Stimulated activated CD4-positive, alpha-beta T cell treated with anti-CD3 and anti-CD28 coated beads, TNF-alpha, amount 100 ng/mL, for 24 hours (primary cell): Measurements from ENCODE around the gene PPL.
"Not testable (repeated sequence)": the region's sequence is repeated elsewhere in the genome, so short reads cannot be mapped to it uniquely, and the experiment has no call there.

Experiments used
- DNase-seq, 3 experiments: peaks; one replicate each; pipeline ENCODE4 v3.0.0-alpha.2; 2020; ENCODE audit warnings: low read depth in 3 of 3

The PPL gene

DNA sequence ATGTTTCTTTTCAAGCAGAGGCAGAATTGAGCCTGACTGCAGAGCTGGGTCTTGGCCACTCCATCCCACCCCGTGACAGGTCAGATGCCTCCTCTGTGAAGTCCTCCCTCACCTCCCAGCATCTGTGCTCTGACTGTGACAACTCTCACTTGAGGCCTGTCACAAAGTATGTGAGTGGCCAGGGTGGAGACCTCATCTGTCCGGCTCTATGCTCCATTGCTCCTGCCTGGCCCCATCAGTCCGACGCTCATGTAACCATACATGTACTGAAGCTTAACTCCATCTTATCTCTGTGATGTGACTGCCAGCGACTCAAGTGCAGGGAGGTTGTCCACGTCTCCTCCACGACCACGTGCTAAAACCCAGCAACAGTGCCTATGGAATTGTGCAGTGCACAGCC lies 3.5 kb downstream of the PPL start:
- DNase-seq = no peak

DNA sequence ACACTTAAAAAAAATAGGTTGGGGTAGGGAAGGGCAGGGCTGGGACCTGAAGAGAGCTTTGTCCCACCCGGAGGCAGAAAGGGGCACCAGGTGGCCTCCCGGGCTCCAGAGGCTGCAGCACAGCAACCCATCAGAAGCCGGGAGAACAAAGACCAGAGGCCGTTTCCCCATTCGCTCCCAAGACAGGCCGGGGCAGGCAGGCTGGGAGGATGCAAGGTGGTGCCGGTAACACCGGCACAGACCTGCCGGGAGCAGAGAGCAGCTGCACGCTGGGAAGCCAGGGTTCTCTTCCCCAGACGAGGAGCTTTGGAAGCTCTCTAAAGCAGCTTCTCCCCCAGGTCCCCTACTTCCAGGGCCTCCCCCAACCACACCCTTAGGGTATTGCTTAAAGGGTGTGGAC lies 5.6 kb downstream of the PPL start:
- DNase-seq = no peak

DNA sequence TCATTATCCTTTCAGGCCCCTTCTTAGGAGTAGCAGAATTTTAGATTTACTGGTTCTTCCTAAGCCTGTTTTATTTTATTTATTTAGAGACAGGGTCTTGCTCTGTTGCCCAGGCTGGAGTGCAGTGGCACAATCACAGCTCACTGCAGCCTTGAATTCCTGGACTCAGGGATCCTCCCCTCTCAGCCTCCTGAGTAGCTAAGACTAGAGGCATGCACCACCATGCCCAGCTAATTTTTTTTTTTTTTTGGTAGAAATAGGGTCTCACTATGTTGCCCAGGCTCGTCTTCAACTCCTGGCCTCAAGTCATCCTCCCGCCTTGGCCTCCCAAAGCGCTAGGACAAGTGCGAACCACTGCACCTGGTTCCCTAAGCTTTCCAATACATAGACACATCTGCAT lies 7.3 kb downstream of the PPL start:
- not testable (repeated sequence) for DNase-seq

DNA sequence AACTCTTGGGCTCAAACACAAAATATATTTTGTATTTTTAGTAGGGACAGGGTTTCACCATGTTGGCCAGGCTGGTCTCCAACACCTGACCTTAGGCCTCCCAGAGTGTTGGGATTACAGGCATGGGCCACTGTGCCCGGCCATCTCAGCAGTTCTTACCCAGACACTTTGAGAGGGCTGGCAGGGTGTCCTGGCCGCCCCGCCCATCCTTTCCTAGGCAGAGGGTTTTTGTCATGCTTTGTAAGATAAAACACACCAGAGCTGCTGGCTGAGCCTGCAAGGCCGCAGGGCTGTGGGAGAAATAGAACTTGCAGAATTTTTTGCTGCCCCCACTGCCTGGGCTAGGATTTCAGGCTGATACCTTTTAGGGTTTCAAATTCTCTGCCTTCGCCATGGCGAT lies 8.7 kb downstream of the PPL start:
- DNase-seq = no peak

DNA sequence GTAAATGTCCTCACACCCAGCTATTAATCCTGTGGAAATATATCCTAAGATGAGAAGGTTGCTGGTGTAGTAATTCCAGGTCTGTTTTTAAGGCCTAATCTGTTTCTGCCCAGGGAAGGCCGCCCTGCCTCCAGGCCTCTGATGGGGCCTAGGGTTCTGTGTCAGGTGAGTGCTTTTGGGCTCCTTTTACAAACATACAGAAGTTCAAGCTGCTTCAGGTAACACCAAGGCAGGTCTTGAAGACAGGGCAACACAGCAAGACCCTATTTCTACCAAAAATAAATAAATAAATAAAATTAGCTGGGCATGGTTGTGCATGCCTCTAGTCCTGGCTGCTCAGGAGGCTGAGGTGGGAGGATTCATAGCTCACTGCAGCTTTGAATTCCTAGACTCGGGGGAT lies 9.3 kb downstream of the PPL start:
- no peak for DNase-seq

DNA sequence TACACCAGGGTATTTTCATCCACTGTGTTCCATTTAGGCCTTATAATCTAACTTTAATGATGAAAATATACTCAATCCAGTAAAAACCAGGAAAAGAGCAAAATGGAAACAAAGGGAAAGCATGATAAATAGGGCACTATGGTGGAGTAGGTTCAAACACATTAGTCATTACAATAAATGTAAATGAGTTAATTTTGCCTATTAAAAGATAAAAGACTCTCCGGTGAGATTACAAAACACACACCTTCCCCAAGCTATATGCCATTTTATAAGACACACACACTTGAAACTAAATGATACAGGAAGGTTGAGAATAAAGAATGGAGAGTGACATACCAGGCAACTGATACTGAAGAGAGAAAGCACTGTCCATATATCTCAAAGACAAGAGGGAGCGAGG lies 10.0 kb downstream of the PPL start:
- DNase-seq = no peak

DNA sequence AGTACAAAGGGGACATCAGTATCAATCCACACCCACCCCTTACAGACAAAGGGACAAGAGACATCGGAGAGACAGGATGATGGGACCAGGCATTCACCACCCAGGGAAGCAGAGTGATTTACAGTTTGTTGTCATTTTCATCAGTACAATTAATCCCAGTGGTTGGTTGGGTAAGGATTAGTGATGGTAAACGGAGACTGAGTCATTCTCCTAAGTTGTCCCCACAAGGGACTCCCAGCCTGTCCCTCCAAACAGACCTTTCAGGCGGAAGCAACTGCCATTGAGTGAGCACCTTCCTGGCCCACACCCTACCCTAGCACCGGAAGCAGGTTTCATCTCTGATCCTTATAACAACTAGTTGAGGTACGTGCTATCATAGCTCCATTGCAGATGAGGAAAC lies 11.2 kb downstream of the PPL start:
- no peak for DNase-seq

DNA sequence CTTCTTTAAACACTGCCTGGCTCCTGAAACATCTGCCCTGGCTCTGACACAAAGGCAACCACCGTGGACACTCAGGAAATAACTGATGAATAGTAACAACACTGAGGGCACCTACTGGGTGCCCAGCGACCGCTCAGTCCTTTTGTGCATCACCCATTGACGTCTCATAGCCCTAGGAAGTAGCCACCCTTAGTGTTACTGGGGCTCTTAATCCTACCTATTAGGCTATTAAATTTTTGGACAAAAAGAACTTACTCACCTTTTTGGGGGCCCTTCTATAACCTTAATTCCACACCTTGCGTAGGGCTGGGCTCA lies 11.7 kb downstream of the PPL start:
- DNase-seq = no peak

DNA sequence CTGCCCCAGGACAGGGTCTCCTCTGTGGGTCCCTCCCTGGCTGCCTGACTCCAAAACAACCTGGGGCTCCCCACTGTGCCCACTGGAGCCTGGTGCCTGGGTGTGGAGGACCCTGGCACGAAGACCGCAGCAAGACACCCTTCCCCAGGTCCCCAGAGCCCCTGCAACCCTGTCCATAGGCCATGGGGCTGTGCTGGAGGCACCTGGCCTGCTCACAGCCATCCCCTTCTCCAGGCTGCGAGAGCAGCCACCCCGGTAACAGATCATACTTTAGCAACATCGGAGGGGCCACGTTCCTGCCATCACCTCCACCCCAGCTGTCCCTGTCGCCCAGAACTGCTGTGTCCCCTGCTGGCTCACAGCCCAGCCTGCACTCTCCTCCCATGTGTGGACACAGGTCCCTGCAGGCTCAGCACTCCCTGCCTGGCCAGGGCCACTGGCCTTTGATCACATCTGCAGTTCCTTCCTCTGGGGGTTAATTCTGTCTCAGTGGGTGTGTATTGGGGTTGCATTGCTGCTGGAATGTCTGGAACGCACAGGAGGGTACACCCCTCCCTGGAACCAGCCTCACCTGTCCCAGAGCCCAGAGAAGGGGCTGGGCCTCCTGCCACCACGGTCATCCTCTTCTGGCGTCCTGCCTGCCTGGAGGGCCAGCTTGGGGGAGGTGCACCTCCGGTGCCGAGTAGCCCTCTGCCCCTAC lies 12.2 kb downstream of the PPL start:
- no peak for DNase-seq

DNA sequence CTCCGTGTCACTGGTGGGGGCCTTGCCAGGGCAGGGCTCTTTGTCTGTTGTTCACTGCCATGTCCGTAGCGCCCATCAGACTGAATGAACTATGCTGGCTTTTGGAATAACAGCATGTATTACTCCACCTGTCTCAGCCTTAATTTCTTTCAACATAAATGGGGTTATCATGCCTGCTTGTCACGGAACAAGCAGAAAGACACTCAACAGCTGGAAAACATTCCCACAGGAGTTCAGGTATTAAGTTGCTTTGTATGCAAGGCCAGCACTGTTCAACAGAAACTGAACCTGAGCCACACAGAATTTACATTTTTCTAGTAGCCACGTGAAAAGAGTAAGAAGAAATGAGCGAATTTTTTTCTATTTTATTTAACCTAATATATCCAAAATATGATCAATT lies 13.1 kb downstream of the PPL start:
- DNase-seq = no peak

DNA sequence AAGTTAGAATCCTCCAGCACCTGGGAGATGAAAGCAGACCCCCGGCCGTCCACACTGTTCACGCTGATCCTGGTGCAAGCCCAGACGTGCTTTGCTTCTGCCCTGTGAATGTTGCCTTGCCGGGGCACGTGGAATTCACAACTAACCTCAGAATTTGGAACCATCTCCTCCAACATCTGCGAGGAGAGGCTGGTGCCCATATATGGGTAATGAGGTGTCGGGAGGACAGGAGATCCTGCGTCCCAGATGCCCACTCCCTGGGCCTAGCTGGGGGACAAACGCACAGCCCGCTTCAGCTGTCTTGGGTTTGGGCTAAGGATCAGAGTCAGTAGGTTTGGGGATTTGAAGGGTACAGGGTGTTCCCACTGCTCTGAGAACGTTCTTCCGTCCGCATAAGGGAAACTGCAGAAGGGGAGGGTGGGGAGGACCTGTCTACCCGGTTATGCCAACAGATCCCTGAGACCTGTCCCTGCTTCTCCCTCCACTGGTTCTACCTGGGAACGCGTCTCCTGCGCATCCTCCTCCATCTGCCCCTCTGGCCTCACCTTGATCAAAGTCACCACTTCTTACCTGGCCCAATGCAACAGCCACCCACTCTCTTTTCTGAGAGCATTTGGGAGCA lies 14.1 kb downstream of the PPL start:
- no peak for DNase-seq

DNA sequence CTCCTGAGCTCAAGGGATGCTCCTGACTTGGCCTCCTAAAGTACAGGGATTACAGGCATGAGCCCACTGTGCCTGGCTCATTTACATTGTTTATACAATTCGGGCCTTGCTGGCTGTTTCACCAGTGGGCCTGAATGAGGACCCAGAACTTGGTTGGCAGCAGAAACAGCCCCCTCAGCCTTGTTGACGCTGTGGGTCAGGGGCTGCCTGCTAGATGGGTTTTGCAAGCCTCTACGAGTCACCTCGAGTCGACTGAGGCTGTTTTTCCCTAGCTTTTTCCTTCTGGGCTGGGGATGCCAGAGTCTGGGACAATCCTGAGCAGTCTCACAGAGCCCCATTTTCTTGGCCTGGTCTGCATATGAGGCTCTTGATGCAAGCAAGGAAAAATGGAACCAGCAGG lies 16.1 kb downstream of the PPL start:
- no peak for DNase-seq

DNA sequence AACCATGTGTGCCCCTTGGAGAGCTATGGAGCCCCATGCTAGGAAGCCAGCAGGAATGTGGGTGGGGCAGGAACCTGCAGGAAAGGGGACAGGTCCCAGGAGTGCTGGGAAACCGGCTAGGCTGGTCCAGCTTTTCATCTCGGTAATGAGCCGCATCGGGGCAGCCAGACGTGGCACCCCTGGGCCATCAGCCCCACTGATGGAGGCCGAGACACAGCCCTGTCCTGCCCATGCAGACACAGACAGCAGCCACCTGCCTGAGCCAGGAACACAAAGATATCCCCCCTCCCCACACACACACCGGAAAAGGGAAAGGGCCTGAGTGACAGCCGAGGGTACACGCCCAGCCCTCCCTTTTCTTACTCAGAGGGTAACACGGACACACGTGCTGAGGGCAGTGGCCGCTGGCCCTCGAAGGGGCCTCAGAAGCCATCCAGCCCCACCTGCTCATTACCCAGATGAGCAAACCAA lies 18.1 kb downstream of the PPL start:
- DNase-seq = no peak

DNA sequence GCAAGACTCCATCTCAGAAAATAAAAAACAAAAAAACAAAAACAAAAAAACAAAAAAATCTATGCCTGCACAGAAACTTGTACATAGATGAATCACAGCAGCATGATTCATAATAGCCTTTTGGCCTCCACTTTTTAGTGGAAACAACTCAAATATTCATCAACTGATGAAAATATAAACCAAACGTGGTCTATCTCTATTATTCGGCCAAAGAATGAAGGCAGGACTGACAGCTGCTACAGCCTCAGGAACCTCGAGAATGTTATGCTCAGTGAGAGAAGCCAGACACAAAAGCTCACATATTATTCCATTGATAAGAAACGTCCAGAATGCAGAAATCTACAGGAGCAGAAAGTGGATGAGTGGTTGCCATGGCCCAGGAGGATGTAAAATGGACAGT lies 19.8 kb downstream of the PPL start:
- DNase-seq = no peak

DNA sequence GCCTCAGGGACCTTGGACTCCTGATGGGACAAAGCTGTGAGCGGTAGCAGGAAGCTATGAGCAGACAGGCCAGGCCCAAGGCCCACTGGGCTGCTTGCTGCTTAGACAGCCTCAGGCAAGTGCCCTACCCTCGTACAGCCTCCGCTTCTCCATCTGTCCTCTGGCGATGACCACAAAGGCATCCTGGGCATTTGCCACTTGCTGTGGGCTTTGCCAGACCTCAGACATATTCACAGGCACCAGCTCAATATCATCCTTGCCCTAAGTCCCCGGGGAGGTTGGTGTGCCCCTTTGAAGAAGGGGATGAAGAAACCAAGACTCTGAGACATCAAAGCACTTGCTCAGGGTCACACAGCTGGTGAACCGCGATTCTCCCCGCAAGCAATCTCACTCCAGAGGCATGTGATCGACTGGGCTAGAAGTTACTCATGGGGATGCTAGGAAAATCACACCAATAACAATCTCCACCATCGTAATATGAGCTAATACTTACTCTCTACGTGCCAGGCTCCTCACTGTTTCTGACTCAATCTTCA lies 21.7 kb downstream of the PPL start:
- DNase-seq = no peak

DNA sequence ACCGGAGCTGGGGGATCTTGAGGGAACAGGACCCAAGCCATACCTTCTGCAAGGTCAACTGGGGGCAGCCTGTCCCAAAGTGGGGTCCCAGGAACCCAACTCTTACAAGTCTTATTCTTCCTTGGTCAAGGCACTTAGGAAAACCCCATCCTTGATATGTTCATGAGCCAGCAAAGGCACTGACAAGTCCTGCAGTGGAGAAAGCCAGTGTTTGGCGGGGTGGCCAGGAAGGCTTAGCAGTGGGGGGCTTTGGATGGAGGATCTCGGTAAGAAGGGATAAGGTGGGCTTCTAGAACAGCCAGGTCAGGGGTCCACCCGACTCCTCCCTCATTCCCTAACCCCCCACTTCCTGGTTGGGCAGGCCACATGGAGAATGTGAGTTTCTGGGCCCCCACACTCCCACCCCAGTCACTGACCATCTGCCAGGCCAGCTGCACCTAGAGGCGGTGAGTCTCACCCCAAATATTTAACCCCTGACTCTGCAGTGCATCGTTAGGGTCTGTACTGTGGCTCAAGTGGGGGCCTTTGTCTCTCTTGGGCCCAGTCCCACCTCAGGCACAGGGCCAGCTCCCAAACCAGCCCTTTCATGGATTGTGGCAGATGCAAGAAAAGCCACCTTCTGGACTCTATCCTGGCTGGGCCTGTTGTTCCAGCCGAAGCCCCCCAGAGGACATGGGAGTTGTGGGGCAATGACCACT lies 22.3 kb downstream of the PPL start:
- no peak for DNase-seq

DNA sequence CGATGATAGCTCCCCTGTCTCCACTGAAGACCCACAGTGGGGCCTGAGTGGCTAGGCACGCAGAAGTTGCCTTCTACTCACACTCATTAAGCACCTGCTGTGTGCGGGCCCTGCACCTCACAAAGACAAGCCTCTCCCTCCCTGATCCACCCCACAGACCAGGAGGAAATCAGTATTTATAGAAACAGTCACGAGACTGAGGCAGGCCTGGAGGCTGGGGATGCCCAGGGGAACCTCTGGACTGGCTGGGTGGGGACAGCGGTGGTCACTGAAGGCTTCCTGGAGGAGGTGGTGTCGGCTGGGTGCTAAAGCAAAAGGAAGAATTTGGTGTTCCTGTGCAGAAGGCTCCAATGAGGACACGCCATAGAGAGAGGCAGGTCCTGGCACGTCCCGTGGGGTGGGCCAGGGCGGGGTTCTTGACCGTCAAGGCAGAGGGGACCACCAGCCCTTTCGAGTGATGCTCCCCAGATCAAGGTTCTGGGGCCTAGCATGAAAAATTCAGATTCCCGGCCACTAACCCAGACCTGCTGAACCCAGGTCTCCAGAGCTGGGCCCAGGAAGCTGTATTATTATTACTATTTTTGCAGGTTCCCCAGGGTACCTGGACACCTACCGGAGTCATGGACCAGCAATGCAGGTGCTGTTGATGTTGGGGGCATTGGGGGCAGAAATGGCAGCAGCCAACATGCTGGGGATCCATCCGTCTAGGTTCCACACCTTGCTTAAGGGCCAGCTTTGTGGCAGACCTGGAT lies 23.0 kb downstream of the PPL start:
- DNase-seq = no peak

DNA sequence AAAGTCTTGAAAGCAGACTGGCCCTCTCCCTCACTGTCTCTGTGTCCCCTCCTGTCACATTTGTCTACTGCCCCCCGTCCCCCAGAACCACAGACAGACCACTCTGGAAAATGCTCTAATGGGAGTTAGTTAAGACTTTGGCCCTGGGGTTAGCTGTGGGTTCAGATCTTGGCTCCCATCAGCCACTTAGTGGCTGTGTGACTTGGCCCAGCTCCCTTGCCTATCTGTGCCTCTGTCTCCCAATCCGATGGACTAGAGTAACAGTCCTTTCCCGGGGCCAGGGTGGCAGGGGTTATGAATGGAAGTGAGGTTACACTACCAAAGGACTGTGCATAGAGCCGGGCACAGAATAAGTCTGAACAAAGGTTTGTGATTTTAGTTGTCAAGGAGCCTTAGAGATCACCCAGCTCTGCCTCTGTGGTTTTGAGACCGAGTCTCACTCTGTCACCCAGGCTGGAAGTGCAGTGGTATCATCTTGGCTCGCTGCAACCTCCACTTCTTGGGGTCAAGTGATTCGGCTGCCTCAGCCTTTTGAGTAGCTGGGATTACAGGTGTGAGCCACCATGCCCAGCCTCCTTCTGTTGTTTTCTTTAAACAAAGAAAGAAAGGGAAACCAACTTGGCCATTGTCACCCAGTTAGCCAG lies 23.7 kb downstream of the PPL start:
- DNase-seq = no peak

DNA sequence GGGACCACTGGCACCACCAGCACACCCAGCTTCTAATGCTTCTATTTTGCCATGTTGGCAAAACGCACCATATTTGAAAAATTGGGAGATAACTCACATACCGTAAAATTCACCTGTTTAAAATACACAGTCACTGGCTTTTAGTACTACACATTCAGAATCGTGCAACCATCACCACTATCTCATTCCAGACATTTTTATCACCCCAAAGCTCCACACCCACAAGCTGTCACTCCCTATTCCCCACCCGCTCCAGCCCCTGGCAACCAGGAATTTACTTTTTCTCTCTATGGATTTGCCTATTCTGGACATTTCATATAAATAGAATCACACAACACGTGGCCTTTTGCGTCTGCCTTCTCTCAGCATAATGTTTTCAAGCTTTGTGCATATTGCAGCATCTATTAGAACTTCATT lies 25.0 kb downstream of the PPL start:
- DNase-seq = no peak

DNA sequence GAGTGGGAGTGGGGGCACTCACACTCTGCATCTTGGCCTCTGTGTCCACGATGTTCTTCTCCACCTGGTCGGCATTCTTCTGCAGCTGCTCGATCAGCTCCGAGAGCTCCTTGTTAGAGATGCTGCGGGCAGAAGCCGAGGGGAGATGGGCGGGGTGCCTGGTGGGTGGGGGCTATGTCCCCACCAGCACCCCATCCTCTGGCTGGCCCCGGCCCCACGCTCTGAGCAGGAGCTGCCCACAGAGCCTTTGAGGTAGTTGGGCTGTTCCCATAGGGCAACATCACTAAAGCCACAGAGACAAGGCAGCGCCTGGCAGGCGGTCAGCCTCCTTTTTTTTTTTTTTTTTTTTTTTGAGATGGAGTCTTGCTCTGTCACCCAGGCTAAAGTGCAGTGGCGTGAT lies 26.1 kb downstream of the PPL start:
- DNase-seq = no peak

DNA sequence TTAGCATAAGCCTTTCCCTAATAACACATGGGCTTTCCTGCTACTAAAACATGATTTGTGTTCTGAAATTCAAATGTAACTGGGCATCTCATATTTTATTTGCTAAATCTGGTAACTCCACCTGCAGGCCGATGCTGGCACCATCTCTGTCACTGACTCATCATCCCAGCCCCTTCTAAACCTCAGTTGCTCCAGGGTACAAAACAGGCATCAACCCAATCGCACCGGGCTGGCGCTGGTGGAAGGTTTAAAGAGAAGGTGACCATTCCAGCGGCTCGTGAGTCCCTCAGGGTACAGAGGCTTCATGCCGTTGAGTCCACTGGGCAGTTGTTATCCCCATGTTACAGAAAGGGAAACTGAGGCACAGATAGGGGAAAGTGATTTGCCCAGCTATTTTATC lies 27.1 kb downstream of the PPL start:
- no peak for DNase-seq

DNA sequence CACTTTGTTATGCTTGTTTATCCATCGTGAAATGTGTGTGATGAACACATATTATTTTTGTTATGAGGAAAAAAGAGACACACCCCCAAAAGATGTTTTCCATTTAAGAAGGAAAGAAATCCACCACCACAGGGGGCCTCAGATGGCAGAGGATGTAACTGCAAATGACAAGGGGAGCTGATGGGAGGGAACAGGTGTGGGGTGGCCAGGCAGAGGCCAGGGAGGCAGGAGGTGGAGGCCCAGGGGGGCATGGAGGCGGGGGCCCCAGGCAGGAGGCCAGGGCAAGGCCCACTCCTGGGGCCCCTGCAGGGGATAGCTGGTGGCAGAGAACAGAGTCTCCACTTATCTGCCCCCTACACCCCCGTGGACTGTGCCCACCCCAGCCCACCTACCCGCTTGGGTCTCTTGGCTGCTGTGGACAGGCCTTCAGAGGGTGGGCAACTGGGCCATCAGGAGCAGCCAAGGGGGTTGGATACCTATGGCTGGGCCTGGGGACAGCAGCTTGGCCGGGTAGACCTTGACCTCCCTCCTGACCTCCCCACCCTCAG lies 28.0 kb downstream of the PPL start:
- no peak for DNase-seq
